Neutrophil (primary cell): ENCODE data around the gene CDK4.

Experiments used
- H3K27ac ChIP-seq: fragments of 200-600 bp; sonication (generic); 2 replicates; pipeline ENCODE4 v1.5.1; 2016; ENCODE audit warnings: mild to moderate bottlenecking, moderate library complexity
- H3K27me3 ChIP-seq: fragments of 200-600 bp; sonication (generic); 2 replicates; pipeline ENCODE4 v1.6.0; 2016; ENCODE audit warnings: mild to moderate bottlenecking
- H3K36me3 ChIP-seq: fragments of 200-600 bp; sonication (generic); 2 replicates; pipeline ENCODE4 v1.5.1; 2017
- H3K4me1 ChIP-seq, 2 experiments: fragments of 200-600 bp in 1 of 2; sonication (generic) in 1 of 2; 1 replicate in 1 of 2; 2 replicates in 1 of 2; pipeline versions ENCODE4 v1.5.1 to v1.6.1; 2013 to 2016; ENCODE audit warnings: low read depth in 1 of 2, low read length in 1 of 2, mild to moderate bottlenecking in 1 of 2, moderate library complexity in 1 of 2; ENCODE audit not compliant: control insufficient read depth in 1 of 2, insufficient read depth in 1 of 2
- H3K4me3 ChIP-seq, 2 experiments: fragments of 200-600 bp in 1 of 2; sonication (generic) in 1 of 2; 1 replicate in 1 of 2; 2 replicates in 1 of 2; pipeline ENCODE4 v1.5.1; 2013 to 2016; ENCODE audit warnings: low read depth in 1 of 2, low read length in 1 of 2, mild to moderate bottlenecking in 1 of 2, moderate library complexity in 1 of 2
- H3K9me3 ChIP-seq: fragments of 200-600 bp; sonication (generic); 2 replicates; pipeline ENCODE4 v1.5.1; 2016
- TF ChIP-seq, protein P1 (sequence below): fragments of 200-600 bp; sonication (generic); IDR thresholded peaks from 2 replicates; pipeline ENCODE4 v1.5.1; 2016; ENCODE audit warnings: antibody characterized with exemption

The CDK4 gene

DNA sequence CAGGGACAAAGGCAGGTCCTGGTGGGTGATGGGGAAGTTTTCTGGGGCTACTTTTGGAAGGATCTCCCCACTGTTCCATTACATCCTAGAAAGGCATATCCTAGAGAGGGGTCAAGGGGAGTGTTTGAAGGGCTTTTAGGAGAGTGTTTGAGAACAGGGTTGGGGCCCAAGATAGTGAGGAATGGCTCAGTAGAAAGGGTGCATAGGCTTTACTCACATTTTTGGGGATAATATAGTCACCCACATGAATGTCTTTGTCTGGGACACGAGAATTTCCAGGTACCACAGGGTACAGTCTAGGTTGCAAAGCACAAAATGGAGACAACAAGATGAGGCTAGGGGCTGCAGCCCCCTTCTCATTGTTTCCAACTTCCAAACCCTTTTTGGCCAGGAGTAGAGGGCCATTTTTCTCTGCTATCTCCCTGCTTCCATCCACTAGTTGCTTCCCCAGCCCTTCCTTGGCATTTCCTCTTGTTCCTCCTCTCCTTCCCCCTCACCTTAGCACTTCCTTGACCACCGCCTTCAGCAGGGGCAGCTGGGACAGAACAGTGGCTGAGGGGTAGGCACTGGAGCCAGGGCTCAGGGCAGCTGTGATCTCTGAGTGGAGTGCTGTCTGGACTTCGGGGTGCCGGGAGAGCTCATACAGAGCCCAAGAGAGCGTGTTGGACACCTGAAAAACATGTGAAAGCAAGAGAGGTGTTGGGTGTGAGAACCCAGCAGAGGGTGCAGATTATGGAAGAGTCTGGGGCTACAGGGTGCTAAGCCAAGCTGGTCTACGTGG, 12.0 kb upstream of the CDK4 start:
- Histone ChIP-seq H3K9me3 (no peaks in the 10 kb centered on the region), H3K27me3 (peaks cover 73% of the 10 kb centered on the region), H3K4me3 (no peak overlapping the region), H3K27ac (no peak overlapping the region), H3K4me1 (peaks cover 27 to 28% of the 10 kb centered on the region in 2 experiments), H3K36me3 (no peaks in the 10 kb centered on the region)
- TF ChIP-seq, protein P1, sequence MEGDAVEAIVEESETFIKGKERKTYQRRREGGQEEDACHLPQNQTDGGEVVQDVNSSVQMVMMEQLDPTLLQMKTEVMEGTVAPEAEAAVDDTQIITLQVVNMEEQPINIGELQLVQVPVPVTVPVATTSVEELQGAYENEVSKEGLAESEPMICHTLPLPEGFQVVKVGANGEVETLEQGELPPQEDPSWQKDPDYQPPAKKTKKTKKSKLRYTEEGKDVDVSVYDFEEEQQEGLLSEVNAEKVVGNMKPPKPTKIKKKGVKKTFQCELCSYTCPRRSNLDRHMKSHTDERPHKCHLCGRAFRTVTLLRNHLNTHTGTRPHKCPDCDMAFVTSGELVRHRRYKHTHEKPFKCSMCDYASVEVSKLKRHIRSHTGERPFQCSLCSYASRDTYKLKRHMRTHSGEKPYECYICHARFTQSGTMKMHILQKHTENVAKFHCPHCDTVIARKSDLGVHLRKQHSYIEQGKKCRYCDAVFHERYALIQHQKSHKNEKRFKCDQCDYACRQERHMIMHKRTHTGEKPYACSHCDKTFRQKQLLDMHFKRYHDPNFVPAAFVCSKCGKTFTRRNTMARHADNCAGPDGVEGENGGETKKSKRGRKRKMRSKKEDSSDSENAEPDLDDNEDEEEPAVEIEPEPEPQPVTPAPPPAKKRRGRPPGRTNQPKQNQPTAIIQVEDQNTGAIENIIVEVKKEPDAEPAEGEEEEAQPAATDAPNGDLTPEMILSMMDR: no peak

DNA sequence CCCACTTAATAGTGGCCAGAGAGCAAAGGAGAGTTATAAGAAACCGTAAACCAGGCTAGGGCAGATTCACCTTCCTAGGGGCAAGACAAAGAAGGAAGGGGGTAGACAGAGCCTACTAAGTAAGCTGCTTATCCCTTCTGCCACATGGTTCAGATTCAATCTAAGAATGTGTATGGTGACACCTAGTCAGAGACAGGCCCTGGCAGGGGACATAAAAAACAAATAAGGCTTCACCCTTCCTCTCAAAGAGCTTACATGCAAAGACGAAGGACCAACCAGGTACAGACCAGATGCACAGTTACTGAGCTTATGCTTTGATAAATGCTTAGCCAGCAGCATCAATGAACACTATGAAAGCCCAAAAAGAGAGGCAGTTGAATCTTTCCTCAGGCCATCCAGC, 10.4 kb upstream of the CDK4 start:
- H3K36me3 ChIP-seq: no peaks in the 10 kb centered on the region
- TF ChIP-seq, protein P1: no peak
- no peak overlapping the region for H3K4me3 ChIP-seq

DNA sequence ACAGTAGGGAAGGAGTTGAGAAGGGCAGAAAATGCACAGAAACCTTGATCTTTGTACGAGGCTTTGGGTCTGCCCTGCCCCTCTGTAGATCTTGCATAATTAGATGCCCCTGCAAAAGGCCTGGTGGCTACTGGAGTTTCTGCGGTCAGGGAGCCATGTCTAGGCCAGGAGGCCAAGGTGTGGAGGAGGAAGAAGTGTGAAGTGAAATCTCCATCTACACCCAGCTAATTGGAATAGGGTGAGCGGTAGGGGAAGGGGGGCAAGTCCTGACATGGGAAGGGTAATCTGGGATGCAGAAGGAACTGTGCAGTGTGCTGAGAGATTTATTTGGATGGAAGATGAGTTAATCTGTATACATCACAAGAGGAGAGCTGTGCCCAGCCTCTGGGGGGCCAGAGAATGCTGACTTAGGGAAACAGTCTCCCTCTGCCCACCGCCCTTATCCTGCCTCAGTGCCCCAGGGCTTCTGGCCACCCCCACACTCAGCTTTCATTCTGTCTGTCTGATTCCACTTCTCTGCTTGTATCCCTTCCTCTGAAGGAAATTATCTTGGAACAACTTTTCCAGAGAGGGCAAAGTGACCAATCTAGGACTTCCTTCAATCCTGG, 9.4 kb upstream of the CDK4 start:
- H3K27me3 ChIP-seq: peaks cover 58% of the 10 kb centered on the region
- H3K9me3 ChIP-seq: no peaks in the 10 kb centered on the region
- H3K27ac ChIP-seq: no peak overlapping the region
- no peak overlapping the region for H3K4me3 ChIP-seq
- TF ChIP-seq, protein P1: no peak
- no peaks in the 10 kb centered on the region for H3K36me3 ChIP-seq
- peaks cover 26 to 27% of the 10 kb centered on the region in 2 experiments for H3K4me1 ChIP-seq

More for the DNA sequence above, 10.4 kb upstream of the CDK4 start:
- H3K27me3 ChIP-seq: peaks cover 60% of the 10 kb centered on the region
- peaks cover 27 to 28% of the 10 kb centered on the region in 2 experiments for H3K4me1 ChIP-seq
- no peak overlapping the region for H3K27ac ChIP-seq
- H3K9me3 ChIP-seq: no peaks in the 10 kb centered on the region

DNA sequence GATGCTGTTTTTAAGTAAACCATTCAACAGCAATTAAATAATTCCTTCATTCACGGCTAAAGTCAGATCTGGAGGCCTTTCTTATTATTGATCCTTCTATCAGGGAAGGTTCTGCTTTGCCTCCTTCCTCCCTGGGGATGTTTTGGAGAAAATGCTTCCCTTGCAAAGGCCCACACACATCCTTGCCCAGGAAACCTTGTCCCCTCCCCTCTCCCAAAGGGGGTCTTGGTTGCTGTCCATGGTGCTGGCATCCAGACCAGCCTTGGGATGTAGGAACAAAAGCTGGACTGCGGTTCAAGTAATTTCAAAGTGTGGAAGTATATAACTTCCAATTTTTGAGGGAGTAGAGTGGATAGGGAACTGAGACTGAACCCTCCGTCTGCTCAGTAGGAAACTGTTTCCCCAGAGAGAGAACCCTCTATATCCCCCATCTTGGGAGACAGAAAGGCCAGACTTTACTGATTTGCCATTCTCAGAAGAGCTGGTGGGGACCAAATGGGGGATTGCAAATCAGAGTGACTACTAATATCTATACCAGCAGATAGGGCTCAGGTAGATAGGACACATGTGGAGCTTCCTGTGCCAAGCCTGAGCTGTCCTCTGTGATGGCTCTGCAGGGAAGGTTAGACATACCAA, 8.4 kb upstream of the CDK4 start:
- TF ChIP-seq, protein P1: no peak
- peaks cover 58% of the 10 kb centered on the region for H3K27me3 ChIP-seq
- no peak overlapping the region for H3K4me3 ChIP-seq
- peaks cover 25% of the 10 kb centered on the region in 2 experiments for H3K4me1 ChIP-seq
- no peaks in the 10 kb centered on the region for H3K36me3 ChIP-seq
- H3K27ac ChIP-seq: no peak overlapping the region
- no peaks in the 10 kb centered on the region for H3K9me3 ChIP-seq

DNA sequence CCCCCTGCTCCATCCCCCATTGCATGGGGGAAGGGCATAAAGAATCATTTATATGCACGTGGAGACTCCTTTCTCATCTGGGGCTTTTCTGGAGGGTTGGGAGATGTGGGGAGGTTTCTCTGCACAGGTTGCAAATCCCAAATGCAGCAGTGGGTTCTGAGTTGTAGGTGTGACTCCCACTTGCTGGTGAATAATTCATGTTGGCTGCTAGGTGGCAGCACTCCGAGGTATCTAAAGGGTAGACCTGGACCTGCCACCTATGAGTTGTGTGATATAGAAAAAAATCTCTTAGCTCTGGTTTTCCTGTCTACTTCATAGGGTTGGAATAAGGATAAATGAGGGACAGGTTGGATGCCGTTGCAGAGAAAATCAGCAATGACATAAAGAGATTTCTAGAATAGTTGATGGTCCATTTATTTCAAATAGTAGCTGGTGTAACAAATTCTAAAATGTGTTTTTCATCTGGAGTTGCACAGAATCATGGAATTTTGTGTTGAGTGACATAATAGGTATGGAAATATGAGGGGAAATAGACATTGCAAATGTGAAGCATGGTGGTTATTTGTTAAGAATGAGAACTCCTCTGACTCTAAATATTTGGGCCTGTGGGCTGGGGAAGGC, 7.4 kb upstream of the CDK4 start:
- H3K27me3 ChIP-seq: peaks cover 58% of the 10 kb centered on the region
- no peaks in the 10 kb centered on the region for H3K36me3 ChIP-seq
- TF ChIP-seq, protein P1: no peak
- peaks cover 17 to 25% of the 10 kb centered on the region in 2 experiments for H3K4me1 ChIP-seq
- H3K9me3 ChIP-seq: no peaks in the 10 kb centered on the region
- H3K4me3 ChIP-seq: no peak overlapping the region
- no peak overlapping the region for H3K27ac ChIP-seq
